Calu3 (cell line): ENCODE measurements around the gene AMN1. TPM values are rescaled to one million over a fixed set of nuclear protein-coding genes. Genes with fewer than 3 reads are reported as not detected.

Experiments used
- BruUV-seq: library from RNA; stranded (reverse); fragments of 400-500 nt; replicated peaks from 2 replicates; lab custom pipeline; 2021; lab: Mats Ljungman, UMichigan
- CTCF ChIA-PET: fragments of 300-600 bp; sonication (Branson Sonifier 250); formaldehyde crosslinking; loops from one replicate; lab custom pipeline; 2022; ENCODE audit warnings: antibody characterized with exemption; lab: Charles Lee
- DNase-seq: peaks from one replicate; pipeline ENCODE4 v3.0.0; 2022
- H3K27ac Mint-ChIP-seq: one replicate; pipeline ENCODE4 v1.8.0; 2022; ENCODE audit warnings: mixed read lengths; ENCODE audit not compliant: unreplicated experiment
- H3K27me3 Mint-ChIP-seq: one replicate; pipeline ENCODE4 v1.8.0; 2022; ENCODE audit warnings: mixed read lengths; ENCODE audit not compliant: unreplicated experiment
- H3K36me3 Mint-ChIP-seq: one replicate; pipeline ENCODE4 v1.8.0; 2022; ENCODE audit warnings: mild to moderate bottlenecking, moderate library complexity, mixed read lengths; ENCODE audit not compliant: insufficient read depth, unreplicated experiment
- H3K4me1 Mint-ChIP-seq: one replicate; pipeline ENCODE4 v1.8.0; 2022; ENCODE audit warnings: mild to moderate bottlenecking, low read depth, mixed read lengths; ENCODE audit not compliant: unreplicated experiment
- H3K4me3 Mint-ChIP-seq: one replicate; pipeline ENCODE4 v1.8.0; 2022; ENCODE audit warnings: mild to moderate bottlenecking, low read depth, moderate library complexity, mixed read lengths; ENCODE audit not compliant: unreplicated experiment
- H3K9me3 Mint-ChIP-seq: one replicate; pipeline ENCODE4 v1.8.0; 2022; ENCODE audit warnings: low read depth, mixed read lengths; ENCODE audit not compliant: unreplicated experiment
- intact Hi-C: fragments of 100-400 bp; cut with micrococcal nuclease; formaldehyde crosslinking; loops from one replicate; pipeline ENCODE4 v1.10.0; 2022; ENCODE audit not compliant: unreplicated experiment
- total RNA-seq: library from RNA; stranded (reverse); gene quantifications from 2 replicates; pipeline ENCODE4 v1.2.3, GENCODE V29; 2022
- TF ChIP-seq, protein P1 (sequence below): fragments of 200-600 bp; IDR thresholded peaks from one replicate; pipeline ENCODE4 v1.8.0; 2022; ENCODE audit warnings: antibody characterized with exemption; ENCODE audit not compliant: unreplicated experiment

Gene AMN1
- total RNA-seq, 1 experiment from 2014 or later: 13.5 TPM

DNA sequence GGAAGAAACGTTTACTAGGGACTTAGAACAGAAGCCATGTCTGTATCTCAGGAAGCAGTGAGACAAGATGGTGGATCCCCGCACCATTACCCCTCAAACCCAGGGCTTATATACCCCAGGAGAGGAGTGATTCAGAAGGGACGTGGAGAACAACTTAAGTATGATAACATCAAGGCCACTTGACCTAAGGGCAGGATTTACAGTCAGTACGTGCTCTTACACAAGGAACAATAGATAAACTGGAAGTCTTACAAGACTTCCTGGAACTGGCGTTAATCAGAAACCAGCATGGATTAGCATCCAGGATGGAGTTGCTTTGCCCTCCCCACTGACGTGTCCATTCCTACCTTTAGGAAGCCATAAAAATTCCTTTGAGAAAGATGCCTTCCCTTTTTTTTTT is 77.9 kb downstream of the AMN1 start:
- Mint-ChIP-seq H3K4me3 (no peak overlapping the region), H3K27ac (no peak overlapping the region), H3K4me1 (peaks cover 30% of the 10 kb centered on the region), H3K9me3 (no peaks in the 10 kb centered on the region), H3K27me3 (no peaks in the 10 kb centered on the region), H3K36me3 (no peaks in the 10 kb centered on the region)
- TF ChIP-seq, protein P1, sequence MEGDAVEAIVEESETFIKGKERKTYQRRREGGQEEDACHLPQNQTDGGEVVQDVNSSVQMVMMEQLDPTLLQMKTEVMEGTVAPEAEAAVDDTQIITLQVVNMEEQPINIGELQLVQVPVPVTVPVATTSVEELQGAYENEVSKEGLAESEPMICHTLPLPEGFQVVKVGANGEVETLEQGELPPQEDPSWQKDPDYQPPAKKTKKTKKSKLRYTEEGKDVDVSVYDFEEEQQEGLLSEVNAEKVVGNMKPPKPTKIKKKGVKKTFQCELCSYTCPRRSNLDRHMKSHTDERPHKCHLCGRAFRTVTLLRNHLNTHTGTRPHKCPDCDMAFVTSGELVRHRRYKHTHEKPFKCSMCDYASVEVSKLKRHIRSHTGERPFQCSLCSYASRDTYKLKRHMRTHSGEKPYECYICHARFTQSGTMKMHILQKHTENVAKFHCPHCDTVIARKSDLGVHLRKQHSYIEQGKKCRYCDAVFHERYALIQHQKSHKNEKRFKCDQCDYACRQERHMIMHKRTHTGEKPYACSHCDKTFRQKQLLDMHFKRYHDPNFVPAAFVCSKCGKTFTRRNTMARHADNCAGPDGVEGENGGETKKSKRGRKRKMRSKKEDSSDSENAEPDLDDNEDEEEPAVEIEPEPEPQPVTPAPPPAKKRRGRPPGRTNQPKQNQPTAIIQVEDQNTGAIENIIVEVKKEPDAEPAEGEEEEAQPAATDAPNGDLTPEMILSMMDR: no peak
- DNase-seq: peak; percentile 30
- CTCF ChIA-PET: no interaction called here
- BruUV-seq: no TSS peak
- intact Hi-C loops: loop anchor here (10.0 kb wide), 1 partner anchor 414 kb away; no protein-coding TSS in a partner anchor

DNA sequence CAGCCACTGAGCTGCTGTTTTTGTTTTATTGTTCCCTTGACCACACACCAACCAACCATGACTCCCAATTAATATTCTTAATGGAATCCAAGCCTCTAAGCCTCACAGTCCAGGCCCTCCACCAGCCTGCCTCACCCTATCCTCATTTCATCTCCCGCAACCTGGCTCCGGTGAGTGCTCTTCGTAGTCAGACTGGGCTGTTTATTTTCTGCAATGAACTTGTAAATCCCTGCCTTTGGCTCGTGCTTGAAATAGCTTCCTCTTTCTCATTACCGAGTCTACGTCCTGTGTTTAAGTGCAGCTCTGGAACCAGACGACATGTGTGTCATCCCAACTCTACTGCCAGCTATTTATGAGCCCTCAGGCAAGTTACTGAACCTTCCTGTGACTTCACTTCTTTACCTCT is 81.7 kb downstream of the AMN1 start:
- H3K27me3 Mint-ChIP-seq: no peaks in the 10 kb centered on the region
- H3K4me3 Mint-ChIP-seq: no peak overlapping the region
- TF ChIP-seq, protein P1: no peak
- H3K4me1 Mint-ChIP-seq: peaks cover 14% of the 10 kb centered on the region
- intact Hi-C loops: no loop called here
- DNase-seq: no peak
- CTCF ChIA-PET: interaction anchor here (0.6 kb wide), 1 partner anchor 480 kb away, joined by 4 read pairs; no protein-coding TSS in a partner anchor
- BruUV-seq: no TSS peak
- no peak overlapping the region for H3K27ac Mint-ChIP-seq
- H3K9me3 Mint-ChIP-seq: no peaks in the 10 kb centered on the region
- H3K36me3 Mint-ChIP-seq: no peaks in the 10 kb centered on the region

- intact Hi-C loops: no loop called here
- TF ChIP-seq, protein P1: no peak
- Mint-ChIP-seq H3K36me3 (no peaks in the 10 kb centered on the region), H3K27me3 (no peaks in the 10 kb centered on the region), H3K4me1 (peaks cover 9% of the 10 kb centered on the region), H3K27ac (no peak overlapping the region), H3K4me3 (no peak overlapping the region), H3K9me3 (no peaks in the 10 kb centered on the region)
- CTCF ChIA-PET: no interaction called here
- DNase-seq: no peak
- BruUV-seq: no TSS peak
Measured at GRCh38 chr12:31645924-31646323, 82.9 kb downstream of the AMN1 start.

- intact Hi-C loops: no loop called here
- BruUV-seq: no TSS peak
- H3K4me3 Mint-ChIP-seq: no peak overlapping the region
- no peaks in the 10 kb centered on the region for H3K36me3 Mint-ChIP-seq
- no peaks in the 10 kb centered on the region for H3K9me3 Mint-ChIP-seq
- DNase-seq: no peak
- TF ChIP-seq, protein P1: no peak
- H3K27me3 Mint-ChIP-seq: no peaks in the 10 kb centered on the region
- no peak overlapping the region for H3K27ac Mint-ChIP-seq
- CTCF ChIA-PET: interaction anchor here (0.8 kb wide), 1 partner anchor 34 kb away, joined by 3 read pairs; no protein-coding TSS in a partner anchor
- no peaks in the 10 kb centered on the region for H3K4me1 Mint-ChIP-seq
Measured at GRCh38 chr12:31644536-31644935, 84.3 kb downstream of the AMN1 start.
